Measurements from ENCODE around the gene MCF2L.
"Not testable (repeated sequence)": the region's sequence is repeated elsewhere in the genome, so short reads cannot be mapped to it uniquely, and the experiment has no call there.

MCF2L gene

GRCh38 chr13:113049521-113049941 lies 80.5 kb downstream of the MCF2L start:
- DNase-seq (ENCODE audit: low read depth in 2 of 2) = no peak

GRCh38 chr13:113049981-113050380 lies 81.0 kb downstream of the MCF2L start:
- DNase-seq (ENCODE audit: low read depth in 2 of 2) = no peak

GRCh38 chr13:113050734-113051431 lies 81.9 kb downstream of the MCF2L start:
- no peak for DNase-seq (ENCODE audit: low read depth in 2 of 2)

- DNase-seq (ENCODE audit: low read depth in 2 of 2) = no peak
Measured at GRCh38 chr13:113051641-113052040, 82.6 kb downstream of the MCF2L start.

- DNase-seq (ENCODE audit: low read depth in 2 of 2) = no peak
Measured at GRCh38 chr13:113052206-113052605, 83.2 kb downstream of the MCF2L start.

- no peak for DNase-seq (ENCODE audit: low read depth in 2 of 2)
Measured at GRCh38 chr13:113052971-113053370, 84.0 kb downstream of the MCF2L start.

GRCh38 chr13:113053376-113053775 lies 84.4 kb downstream of the MCF2L start:
- no peak for DNase-seq (ENCODE audit: low read depth in 2 of 2)

GRCh38 chr13:113053801-113054604 lies 85.0 kb downstream of the MCF2L start:
- no peak for DNase-seq (ENCODE audit: low read depth in 2 of 2)

- no peak for DNase-seq (ENCODE audit: low read depth in 2 of 2)
Measured at GRCh38 chr13:113057084-113057483, 88.1 kb downstream of the MCF2L start.

- not testable (repeated sequence) for DNase-seq (ENCODE audit: low read depth in 2 of 2)
Measured at GRCh38 chr13:113057559-113057958, 88.5 kb downstream of the MCF2L start.

GRCh38 chr13:113058129-113058987 lies 89.3 kb downstream of the MCF2L start:
- no peak for DNase-seq (ENCODE audit: low read depth in 2 of 2)

- DNase-seq (ENCODE audit: low read depth in 2 of 2) = no peak
Measured at GRCh38 chr13:113058988-113059850, 90.2 kb downstream of the MCF2L start.

- no peak for DNase-seq (ENCODE audit: low read depth in 2 of 2)
Measured at GRCh38 chr13:113059891-113060290, 90.9 kb downstream of the MCF2L start.

- DNase-seq (ENCODE audit: low read depth in 2 of 2) = no peak
Measured at GRCh38 chr13:113060557-113061270, 91.7 kb downstream of the MCF2L start.

- DNase-seq (ENCODE audit: low read depth in 2 of 2) = no peak
Measured at GRCh38 chr13:113061271-113061625, 92.2 kb downstream of the MCF2L start.

- DNase-seq (ENCODE audit: low read depth in 2 of 2) = no peak
Measured at GRCh38 chr13:113061796-113062425, 92.9 kb downstream of the MCF2L start.

- no peak for DNase-seq (ENCODE audit: low read depth in 2 of 2)
Measured at GRCh38 chr13:113062691-113063090, 93.7 kb downstream of the MCF2L start.

GRCh38 chr13:113063091-113063491 lies 94.1 kb downstream of the MCF2L start:
- DNase-seq (ENCODE audit: low read depth in 2 of 2) = no peak

- DNase-seq (ENCODE audit: low read depth in 2 of 2) = no peak
Measured at GRCh38 chr13:113064000-113064533, 95.1 kb downstream of the MCF2L start.

All from stimulated activated CD8-positive, alpha-beta memory T cell treated with anti-CD3 and anti-CD28 coated beads, Interleukin-2, amount 100 ng/mL, for 1 hour (primary cell).